HL-60 (cell line): ENCODE results near the gene TXNDC2.

Experiments
- DNase-seq, 2 experiments: peaks; one replicate each; pipeline ENCODE4 v3.0.0-alpha.2; 2010 to 2020; ENCODE audit warnings: low read depth in 1 of 2, low spot score in 1 of 2
- H3K27ac ChIP-seq: fragments of 250-450 bp; sonication (Bioruptor Pico); replicated peaks from 2 replicates; pipeline ENCODE4 v1.5.1; 2020; ENCODE audit warnings: mild to moderate bottlenecking, moderate library complexity
- H3K27me3 ChIP-seq: fragments of 250-450 bp; sonication (Bioruptor Pico); 2 replicates; pipeline ENCODE4 v1.5.1; 2021; ENCODE audit warnings: mild to moderate bottlenecking, moderate library complexity; ENCODE audit not compliant: insufficient read depth, poor library complexity, severe bottlenecking
- H3K4me3 ChIP-seq: replicated peaks from 2 replicates; pipeline ENCODE4 v1.5.1; 2011; ENCODE audit warnings: mild to moderate bottlenecking, control low read depth, low read length; ENCODE audit not compliant: insufficient read depth
- CTCF ChIP-seq: IDR thresholded peaks from one replicate; pipeline ENCODE4 v1.5.1; 2011; ENCODE audit warnings: low read length, control low read depth, inconsistent platforms; ENCODE audit not compliant: insufficient read depth
- GABPA ChIP-seq: IDR thresholded peaks from 2 replicates; pipeline ENCODE4 v1.6.1; 2012; ENCODE audit warnings: low read depth
- POLR2AphosphoS5 ChIP-seq: IDR thresholded peaks from 2 replicates; pipeline ENCODE4 v1.6.1; 2012; ENCODE audit warnings: low read depth
- REST ChIP-seq: IDR thresholded peaks from 2 replicates; pipeline ENCODE4 v1.6.1; 2012; ENCODE audit warnings: low read depth; ENCODE audit not compliant: insufficient replicate concordance
- SPI1 ChIP-seq: IDR thresholded peaks from 2 replicates; pipeline ENCODE4 v1.6.1; 2012; ENCODE audit warnings: low read depth, mild to moderate bottlenecking, borderline replicate concordance

The TXNDC2 gene

GRCh38 chr18:9862686-9863085, 23.1 kb upstream of the TXNDC2 start:
- no peak for TF ChIP-seq GABPA
- no peak for TF ChIP-seq REST
- no peak for TF ChIP-seq POLR2AphosphoS5
- TF ChIP-seq CTCF: no peak
- no peak for TF ChIP-seq SPI1
- no peak for DNase-seq

GRCh38 chr18:9863282-9863681, 22.5 kb upstream of the TXNDC2 start:
- no peak overlapping the region for H3K4me3 ChIP-seq
- no peaks in the 10 kb centered on the region for H3K27me3 ChIP-seq
- DNase-seq: no peak
- no peak overlapping the region for H3K27ac ChIP-seq
- TF ChIP-seq REST (no peak), CTCF (no peak), SPI1 (no peak), POLR2AphosphoS5 (no peak), GABPA (no peak)

More at GRCh38 chr18:9862686-9863085, 23.1 kb upstream of the TXNDC2 start:
- H3K27ac ChIP-seq: no peak overlapping the region
- no peak overlapping the region for H3K4me3 ChIP-seq
- H3K27me3 ChIP-seq: no peaks in the 10 kb centered on the region

GRCh38 chr18:9865764-9866490, 19.8 kb upstream of the TXNDC2 start:
- DNase-seq: no peak
- H3K4me3 ChIP-seq: no peak overlapping the region
- TF ChIP-seq CTCF (no peak), SPI1 (no peak), REST (no peak), POLR2AphosphoS5 (no peak), GABPA (no peak)
- no peak overlapping the region for H3K27ac ChIP-seq
- H3K27me3 ChIP-seq: no peaks in the 10 kb centered on the region
